GM18861 (cell line): ENCODE measurements around the gene AAR2.

Experiments
- ATAC-seq: cut with Tn5 transposase; IDR thresholded peaks from one replicate; pipeline ENCODE4 v1.9.1; 2021; ENCODE audit not compliant: unreplicated experiment

AAR2 gene

GRCh38 chr20:36218380-36219064 is 17.8 kb upstream of the AAR2 start:
- no peak for ATAC-seq

- ATAC-seq = no peak
Measured at GRCh38 chr20:36219671-36220220, 16.5 kb upstream of the AAR2 start.

- no peak for ATAC-seq
Measured at GRCh38 chr20:36225666-36226065, 10.6 kb upstream of the AAR2 start.

- ATAC-seq = no peak
Measured at GRCh38 chr20:36228770-36229169, 7.5 kb upstream of the AAR2 start.

- no peak for ATAC-seq
Measured at GRCh38 chr20:36230019-36230418, 6.3 kb upstream of the AAR2 start.

- no peak for ATAC-seq
Measured at GRCh38 chr20:36231331-36231730, 4.9 kb upstream of the AAR2 start.

- ATAC-seq = no peak
Measured at GRCh38 chr20:36234771-36235320, 1.4 kb upstream of the AAR2 start.

GRCh38 chr20:36236786-36237121 is 476 bp downstream of the AAR2 start:
- ATAC-seq = no peak

GRCh38 chr20:36237477-36237876 is 1.2 kb downstream of the AAR2 start:
- no peak for ATAC-seq

GRCh38 chr20:36238153-36238552 is 1.9 kb downstream of the AAR2 start:
- no peak for ATAC-seq

- no peak for ATAC-seq
Measured at GRCh38 chr20:36238760-36239159, 2.5 kb downstream of the AAR2 start.

GRCh38 chr20:36240076-36240475 is 3.8 kb downstream of the AAR2 start:
- ATAC-seq = no peak

- no peak for ATAC-seq
Measured at GRCh38 chr20:36241678-36242077, 5.4 kb downstream of the AAR2 start.

GRCh38 chr20:36243726-36244125 is 7.4 kb downstream of the AAR2 start:
- no peak for ATAC-seq

GRCh38 chr20:36246401-36246800 is 10.1 kb downstream of the AAR2 start:
- no peak for ATAC-seq

- no peak for ATAC-seq
Measured at GRCh38 chr20:36248836-36249235, 12.6 kb downstream of the AAR2 start.

- no peak for ATAC-seq
Measured at GRCh38 chr20:36249450-36249849, 13.2 kb downstream of the AAR2 start.

GRCh38 chr20:36251426-36251825 is 15.1 kb downstream of the AAR2 start:
- no peak for ATAC-seq

GRCh38 chr20:36252511-36252910 is 16.2 kb downstream of the AAR2 start:
- ATAC-seq = no peak

- ATAC-seq = no peak
Measured at GRCh38 chr20:36253036-36253435, 16.8 kb downstream of the AAR2 start.

- no peak for ATAC-seq
Measured at GRCh38 chr20:36254076-36254475, 17.8 kb downstream of the AAR2 start.

- ATAC-seq = no peak
Measured at GRCh38 chr20:36255445-36255844, 19.2 kb downstream of the AAR2 start.
